ENCODE data around the gene ATP2A1. TPM values are rescaled to one million over a fixed set of nuclear protein-coding genes. Genes with fewer than 3 reads are reported as not detected.
A peak's percentile ranks its signal among the peaks of the same experiment; 100 is the strongest.

The ATP2A1 gene
- total RNA-seq = 64.1 TPM

- no peak for DNase-seq
These were observed at the start of gene ATP2A1 for GRCh38 chr16:28878083-28878926. Gene ATP2A1, plus strand, starts transcription at chr16:28878488. Its CDS starts 184 bp downstream, at chr16:28878672.

GRCh38 chr16:28829747-28830146 lies 48.5 kb upstream of the ATP2A1 start:
- no peak for DNase-seq

GRCh38 chr16:28830531-28830930 lies 47.8 kb upstream of the ATP2A1 start:
- no peak for DNase-seq

GRCh38 chr16:28834349-28834748 lies 43.9 kb upstream of the ATP2A1 start:
- DNase-seq = no peak

GRCh38 chr16:28834873-28835863 lies 43.1 kb upstream of the ATP2A1 start:
- no peak for DNase-seq

- no peak for DNase-seq
These were observed 42.2 kb upstream of the ATP2A1 start for GRCh38 chr16:28835864-28836760.

GRCh38 chr16:28836761-28837064 lies 41.6 kb upstream of the ATP2A1 start:
- no peak for DNase-seq

GRCh38 chr16:28837672-28838557 lies 40.4 kb upstream of the ATP2A1 start:
- DNase-seq = no peak

- no peak for DNase-seq
These were observed 39.8 kb upstream of the ATP2A1 start for GRCh38 chr16:28838558-28838918.

- no peak for DNase-seq
These were observed 39.2 kb upstream of the ATP2A1 start for GRCh38 chr16:28839004-28839639.

GRCh38 chr16:28839899-28840298 lies 38.4 kb upstream of the ATP2A1 start:
- DNase-seq = no peak

GRCh38 chr16:28842696-28843095 lies 35.6 kb upstream of the ATP2A1 start:
- DNase-seq = no peak

- no peak for DNase-seq
These were observed 34.5 kb upstream of the ATP2A1 start for GRCh38 chr16:28843766-28844165.

GRCh38 chr16:28844226-28844885 lies 33.9 kb upstream of the ATP2A1 start:
- no peak for DNase-seq

- DNase-seq = no peak
These were observed 33.0 kb upstream of the ATP2A1 start for GRCh38 chr16:28845293-28845692.

GRCh38 chr16:28845761-28846079 lies 32.6 kb upstream of the ATP2A1 start:
- DNase-seq = no peak

GRCh38 chr16:28846080-28846932 lies 32.0 kb upstream of the ATP2A1 start, which contains the start of gene TUFM:
Gene TUFM, minus strand, starts transcription at chr16:28846348. Its CDS starts 79 bp downstream, at chr16:28846269.
- DNase-seq = peak; percentile 99

GRCh38 chr16:28846933-28847273 lies 31.4 kb upstream of the ATP2A1 start:
- DNase-seq = no peak

- DNase-seq = no peak
These were observed 19.9 kb upstream of the ATP2A1 start for GRCh38 chr16:28858421-28858820.

All from skin of body (tissue), 2 donors.